HepG2 (cell line): ENCODE measurements around the gene TMEM14A. TPM values are rescaled to one million over a fixed set of nuclear protein-coding genes. Genes with fewer than 3 reads are reported as not detected.

Experiments
- ATF5 ChIP-seq: sonication (generic); formaldehyde crosslinking; IDR thresholded peaks from 2 replicates; pipeline ENCODE4 v1.4.0; 2020; ENCODE audit warnings: mild to moderate bottlenecking, low read depth, missing genetic modification reagents
- BRCA1 ChIP-seq: sonication (generic); formaldehyde crosslinking; IDR thresholded peaks from 2 replicates; pipeline ENCODE4 v1.4.0; 2020; ENCODE audit warnings: missing genetic modification reagents
- CCDC6 ChIP-seq: sonication (generic); formaldehyde crosslinking; IDR thresholded peaks from 2 replicates; pipeline ENCODE4 v1.8.1; 2022; ENCODE audit warnings: mild to moderate bottlenecking, missing genetic modification reagents, moderate library complexity
- CTCF ChIP-seq: sonication (generic); formaldehyde crosslinking; IDR thresholded peaks from 2 replicates; pipeline ENCODE4 v1.5.0; 2020; ENCODE audit warnings: mild to moderate bottlenecking, missing genetic modification reagents, moderate library complexity
- MED1 ChIP-seq: sonication (generic); formaldehyde crosslinking; IDR thresholded peaks from 2 replicates; pipeline ENCODE4 v1.4.0; 2020; ENCODE audit warnings: missing genetic modification reagents
- ONECUT2 ChIP-seq: sonication (generic); formaldehyde crosslinking; IDR thresholded peaks from 2 replicates; pipeline ENCODE4 v1.4.0; 2020; ENCODE audit warnings: missing genetic modification reagents
- SAFB2 ChIP-seq: sonication (generic); formaldehyde crosslinking; IDR thresholded peaks from 2 replicates; pipeline ENCODE4 v1.5.1; 2020; ENCODE audit warnings: missing genetic modification reagents, low read depth, mild to moderate bottlenecking, borderline replicate concordance
- SALL2 ChIP-seq: sonication (generic); formaldehyde crosslinking; IDR thresholded peaks from 2 replicates; pipeline ENCODE4 v1.8.1; 2023; ENCODE audit warnings: mild to moderate bottlenecking, missing genetic modification reagents, inconsistent platforms
- TSC22D2 ChIP-seq: sonication (generic); formaldehyde crosslinking; IDR thresholded peaks from 2 replicates; pipeline ENCODE4 v1.5.1; 2020; ENCODE audit warnings: missing genetic modification reagents, mild to moderate bottlenecking, borderline replicate concordance
- ZC3H13 ChIP-seq: sonication (generic); formaldehyde crosslinking; IDR thresholded peaks from 2 replicates; pipeline ENCODE4 v1.8.1; 2023; ENCODE audit warnings: mild to moderate bottlenecking, missing genetic modification reagents, moderate library complexity
- ZNF138 ChIP-seq: sonication (generic); formaldehyde crosslinking; IDR thresholded peaks from 2 replicates; pipeline ENCODE4 v1.5.0; 2020; ENCODE audit warnings: mild to moderate bottlenecking, low read depth, missing genetic modification reagents
- ZNF230 ChIP-seq: sonication (generic); formaldehyde crosslinking; IDR thresholded peaks from 2 replicates; pipeline ENCODE4 v1.4.0; 2020; ENCODE audit warnings: mild to moderate bottlenecking, missing genetic modification reagents
- ZNF318 ChIP-seq: sonication (generic); formaldehyde crosslinking; IDR thresholded peaks from 2 replicates; pipeline ENCODE4 v1.4.0; 2020; ENCODE audit warnings: mild to moderate bottlenecking, missing genetic modification reagents
- ZNF44 ChIP-seq: sonication (generic); formaldehyde crosslinking; IDR thresholded peaks from 2 replicates; pipeline ENCODE4 v1.5.1; 2020; ENCODE audit warnings: mild to moderate bottlenecking, missing genetic modification reagents
- ZNF598 ChIP-seq: sonication (generic); formaldehyde crosslinking; IDR thresholded peaks from 2 replicates; pipeline ENCODE4 v1.5.1; 2020; ENCODE audit warnings: mild to moderate bottlenecking, missing genetic modification reagents, borderline replicate concordance
- ZSCAN22 ChIP-seq: sonication (generic); formaldehyde crosslinking; IDR thresholded peaks from 2 replicates; pipeline ENCODE4 v1.4.0; 2020; ENCODE audit warnings: mild to moderate bottlenecking, missing genetic modification reagents
- polyA plus RNA-seq, 8 experiments: library from polyadenylated mRNA; depleted of rRNA in 3 of 8; stranded (reverse) in 7 of 8; unstranded in 1 of 8; fragments of >200 nt; fragmentation: Illumina TruSeq in 4 of 8; extraction: Trizol in 4 of 8; gene quantifications; 2 replicates each; pipeline versions ENCODE4 v1.2.1 to v1.2.3, GENCODE V29; 2011 to 2016; ENCODE audit warnings: low read depth in 4 of 8, missing spikeins in 1 of 8, mixed read lengths in 1 of 8; ENCODE audit not compliant: insufficient read depth in 1 of 8
- total RNA-seq, 5 experiments: library from RNA; depleted of rRNA; stranded (reverse); fragments of >200 nt; fragmentation: Illumina TruSeq; extraction: Trizol; gene quantifications; 2 replicates each; pipeline ENCODE4 v1.2.3, GENCODE V29; 2016; ENCODE audit warnings: low read depth in 1 of 5
- TF ChIP-seq, protein P1 (sequence below): sonication (generic); formaldehyde crosslinking; IDR thresholded peaks from 2 replicates; pipeline ENCODE4 v1.4.0; 2020; ENCODE audit warnings: missing genetic modification reagents

Gene TMEM14A
- total and polyA plus RNA-seq, 2 of the 13 experiments (the other 11 are each of a cell fraction or from before 2014, with no cell fraction given), result 24.6 to 73.7 TPM

- TF ChIP-seq CTCF (CRISPR knock-in tag), result peak; percentile 95
- TF ChIP-seq ZNF230 (CRISPR knock-in tag), result peak; percentile 60; the same call in 1 of the 2 replicates
- no peak for TF ChIP-seq ZNF138 (CRISPR knock-in tag)
- no peak; the same call in 1 of the 2 replicates for TF ChIP-seq ZSCAN22
- no peak for TF ChIP-seq SAFB2 (CRISPR knock-in tag)
- no peak for TF ChIP-seq ZNF44 (CRISPR knock-in tag)
- no peak for TF ChIP-seq ZC3H13
- TF ChIP-seq SALL2 (CRISPR knock-in tag), result no peak; the same call in 1 of the 2 replicates
- TF ChIP-seq ATF5 (CRISPR knock-in tag), result peak; percentile 90; the same call in 1 of the 2 replicates
- no peak for TF ChIP-seq ZNF318
- TF ChIP-seq CCDC6 (CRISPR knock-in tag), result peak; percentile 67; the same call in 1 of the 2 replicates
- no peak for TF ChIP-seq TSC22D2
- TF ChIP-seq, protein P1, sequence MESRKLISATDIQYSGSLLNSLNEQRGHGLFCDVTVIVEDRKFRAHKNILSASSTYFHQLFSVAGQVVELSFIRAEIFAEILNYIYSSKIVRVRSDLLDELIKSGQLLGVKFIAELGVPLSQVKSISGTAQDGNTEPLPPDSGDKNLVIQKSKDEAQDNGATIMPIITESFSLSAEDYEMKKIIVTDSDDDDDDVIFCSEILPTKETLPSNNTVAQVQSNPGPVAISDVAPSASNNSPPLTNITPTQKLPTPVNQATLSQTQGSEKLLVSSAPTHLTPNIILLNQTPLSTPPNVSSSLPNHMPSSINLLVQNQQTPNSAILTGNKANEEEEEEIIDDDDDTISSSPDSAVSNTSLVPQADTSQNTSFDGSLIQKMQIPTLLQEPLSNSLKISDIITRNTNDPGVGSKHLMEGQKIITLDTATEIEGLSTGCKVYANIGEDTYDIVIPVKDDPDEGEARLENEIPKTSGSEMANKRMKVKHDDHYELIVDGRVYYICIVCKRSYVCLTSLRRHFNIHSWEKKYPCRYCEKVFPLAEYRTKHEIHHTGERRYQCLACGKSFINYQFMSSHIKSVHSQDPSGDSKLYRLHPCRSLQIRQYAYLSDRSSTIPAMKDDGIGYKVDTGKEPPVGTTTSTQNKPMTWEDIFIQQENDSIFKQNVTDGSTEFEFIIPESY, result peak; percentile 69
- TF ChIP-seq ONECUT2, result no peak
- TF ChIP-seq MED1 (CRISPR knock-in tag), result peak; percentile 70
- no peak for TF ChIP-seq BRCA1 (CRISPR knock-in tag)
- TF ChIP-seq ZNF598 (CRISPR knock-in tag), result peak; percentile 79; the same call in 1 of the 2 replicates
Measured at GRCh38 chr6:52724406-52725121, 53.7 kb downstream of the TMEM14A start (continued).
